HG02870 (cell line): ENCODE measurements around the gene RAP1A.
A peak's percentile ranks its signal among the peaks of the same experiment; 100 is the strongest.

Experiments
- ATAC-seq: cut with Tn5 transposase; IDR thresholded peaks from one replicate; pipeline ENCODE4 v1.9.1; 2021; ENCODE audit warnings: mild to moderate bottlenecking, moderate library complexity; ENCODE audit not compliant: unreplicated experiment

The RAP1A gene

DNA sequence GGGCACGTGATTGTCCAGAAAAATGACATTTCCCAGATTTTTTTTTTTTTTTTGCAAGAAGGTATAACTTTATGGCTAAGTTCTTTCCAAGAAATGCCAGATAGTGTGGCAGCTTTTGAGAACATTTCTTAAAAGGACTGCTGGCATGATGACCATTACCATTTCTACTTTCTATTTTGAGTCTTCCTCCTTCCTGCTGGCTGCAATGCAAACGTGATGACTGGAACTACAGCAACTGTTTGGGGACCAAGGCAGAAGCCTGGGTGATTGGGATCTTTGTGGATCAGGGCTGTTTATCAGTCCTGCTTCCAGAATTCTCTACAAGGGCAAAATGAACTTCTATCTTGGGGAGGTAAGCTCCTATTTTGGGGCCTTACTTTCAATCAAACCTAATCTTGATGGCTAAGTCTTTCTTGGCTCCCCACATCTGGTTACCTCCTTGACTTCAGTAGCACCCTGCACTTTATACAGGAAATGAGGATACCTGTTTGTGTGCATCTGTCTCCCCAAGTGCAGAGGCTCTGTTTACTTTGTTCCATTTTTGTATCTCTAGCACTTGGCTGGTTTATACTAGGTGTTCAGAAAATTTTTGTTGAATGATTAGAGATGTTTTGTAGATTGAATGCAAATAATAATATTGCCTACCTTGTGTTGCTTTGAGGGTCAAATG lies 132.5 kb downstream of the RAP1A start:
- ATAC-seq: no peak

DNA sequence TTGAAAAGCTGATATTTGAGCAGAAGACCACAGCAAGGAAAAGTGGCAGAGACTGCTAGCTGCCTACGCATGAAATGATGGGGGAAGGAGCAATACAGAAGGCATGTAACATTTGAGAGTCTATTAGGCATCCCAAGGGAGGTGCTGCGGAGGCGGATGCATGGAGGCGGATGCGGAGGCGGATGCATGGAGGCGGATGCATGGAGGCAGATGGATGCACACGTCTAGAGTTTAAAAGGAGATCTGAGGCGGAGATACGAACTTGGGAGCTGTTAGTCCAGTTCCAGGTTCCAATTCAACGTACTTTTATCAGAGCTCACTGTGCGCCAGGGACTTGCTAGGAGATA lies 135.4 kb downstream of the RAP1A start:
- no peak for ATAC-seq

DNA sequence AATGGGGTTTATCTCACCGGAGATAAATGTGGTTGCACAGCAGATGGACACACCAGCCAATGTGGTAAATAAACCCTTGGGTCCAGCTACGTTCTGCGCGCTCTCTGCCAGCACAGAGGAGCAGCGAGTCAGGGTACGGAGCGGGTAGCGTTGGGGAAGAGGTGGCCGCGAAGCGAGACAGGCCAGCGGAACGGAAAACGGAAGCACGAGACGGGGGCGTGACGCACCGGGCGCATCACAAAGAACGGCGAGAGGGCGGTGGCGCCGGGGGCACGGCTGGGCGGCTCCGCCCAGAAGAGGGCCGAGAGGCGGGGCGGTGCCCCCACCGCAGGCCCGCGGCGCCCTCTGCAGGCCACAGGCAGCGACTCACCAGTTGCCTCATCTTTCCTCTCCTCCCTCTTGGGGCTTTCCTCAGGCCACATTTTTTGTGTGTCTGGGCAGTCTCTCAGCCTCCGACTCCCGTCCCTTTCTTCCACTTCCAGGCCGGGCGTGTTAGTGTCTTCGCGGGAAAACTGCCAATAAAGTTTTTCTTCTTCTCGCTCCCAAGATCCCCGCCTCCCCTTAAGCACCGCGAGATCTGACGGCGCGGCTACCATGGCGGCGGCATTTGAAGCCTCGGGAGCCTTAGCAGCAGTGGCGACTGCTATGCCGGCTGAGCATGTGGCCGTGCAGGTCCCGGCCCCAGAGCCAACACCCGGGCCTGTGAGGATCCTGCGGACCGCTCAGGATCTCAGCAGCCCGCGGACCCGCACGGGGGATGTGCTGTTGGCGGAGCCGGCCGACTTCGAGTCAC lies 135.9 kb downstream of the RAP1A start, which contains the start of gene DDX20:
TSS of gene DDX20 (plus strand) at position 571 of the 793 bp plus-strand sequence. CDS start at position 595, 24 bp downstream.
- peak; percentile 89 for ATAC-seq

DNA sequence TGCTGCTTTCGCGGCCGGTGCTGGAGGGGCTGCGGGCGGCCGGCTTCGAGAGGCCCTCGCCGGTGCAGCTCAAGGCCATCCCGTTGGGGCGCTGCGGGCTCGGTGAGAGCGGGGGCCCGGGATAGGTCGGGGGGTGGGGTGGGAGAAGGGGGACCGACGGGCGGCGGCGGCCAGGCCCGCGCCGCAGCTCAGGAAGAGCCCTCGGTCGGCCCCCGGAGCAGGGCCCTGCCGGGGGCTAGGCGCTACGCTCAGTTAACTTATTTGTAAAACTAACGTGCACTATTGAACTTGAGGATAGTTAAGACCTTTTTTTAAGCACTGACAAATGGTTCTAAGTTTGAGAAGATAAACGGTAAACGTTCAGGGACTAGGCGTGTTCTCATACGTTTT lies 136.5 kb downstream of the RAP1A start:
- peak; percentile 8 for ATAC-seq

DNA sequence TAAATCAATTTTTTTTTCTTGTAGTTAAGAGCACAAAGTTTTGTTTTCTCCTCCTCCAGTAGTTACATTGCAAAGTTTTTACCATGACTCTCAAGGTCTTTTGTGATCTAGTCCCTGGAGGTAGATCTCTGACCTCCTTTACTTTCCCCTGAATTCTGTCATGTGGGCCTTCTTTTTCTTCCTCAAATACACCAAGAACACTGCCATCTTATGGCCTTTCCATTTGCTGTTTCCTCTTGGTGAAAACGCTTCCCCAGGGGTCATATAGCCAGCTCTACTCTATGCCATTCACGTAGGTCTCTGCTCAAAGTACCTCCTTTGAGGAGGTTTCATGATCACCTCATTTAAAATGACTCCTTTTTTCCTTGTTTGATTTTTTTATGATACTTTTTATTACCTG lies 138.8 kb downstream of the RAP1A start:
- no peak for ATAC-seq

DNA sequence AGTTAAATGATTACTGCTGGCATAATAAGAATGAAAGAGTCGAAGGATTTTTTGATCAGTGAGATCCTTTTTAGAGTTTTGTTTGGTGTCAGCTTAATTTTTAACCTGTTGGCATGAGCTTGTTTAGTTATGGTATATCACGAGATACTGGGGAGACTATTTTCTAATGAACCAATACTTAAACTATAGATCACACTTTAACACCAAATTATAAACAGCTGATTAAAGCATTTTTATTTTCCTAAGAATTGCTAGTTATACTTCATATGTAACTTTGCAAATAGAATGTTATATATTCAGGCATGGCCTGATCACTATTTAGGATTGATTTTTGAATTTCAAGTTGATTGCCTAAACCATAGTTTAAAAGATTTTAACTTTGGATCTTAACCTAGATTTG lies 142.1 kb downstream of the RAP1A start:
- ATAC-seq: no peak

DNA sequence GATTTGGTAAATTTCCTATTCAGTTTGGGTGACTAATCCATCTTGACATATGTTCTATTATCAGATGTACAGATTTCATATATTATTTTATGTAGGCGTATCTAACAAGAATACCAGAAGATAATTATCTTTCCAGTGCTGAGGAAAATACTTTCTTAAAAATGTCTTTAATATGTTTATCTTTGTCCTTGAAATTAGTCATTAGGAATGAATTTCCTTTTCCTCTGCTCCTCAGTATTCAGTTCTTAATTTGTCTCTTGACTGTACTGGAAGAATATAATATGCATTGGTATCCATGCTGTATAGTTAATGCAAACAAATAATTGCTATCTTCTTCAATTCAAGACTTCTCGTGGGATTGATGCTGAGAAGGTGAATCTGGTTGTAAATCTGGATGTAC lies 142.7 kb downstream of the RAP1A start:
- ATAC-seq: no peak
